K562 (cell line): ENCODE data around the gene TEX38. TPM values are rescaled to one million over a fixed set of nuclear protein-coding genes. Genes with fewer than 3 reads are reported as not detected.
A peak's percentile ranks its signal among the peaks of the same experiment; 100 is the strongest.

Experiments
- ATAC-seq: fragments of 200-7000 bp; cut with Tn5 transposase; 3 replicates; pipeline ENCODE4 v1.9.1; 2020; ENCODE audit warnings: moderate library complexity
- BruUV-seq: library from RNA; stranded (reverse); fragments of 400-500 nt; replicated peaks from 2 replicates; lab custom pipeline; 2021; lab: Mats Ljungman, UMichigan
- CTCF ChIA-PET: fragments of 300-600 bp; formaldehyde crosslinking; extraction: SDS; loops from one replicate; lab custom pipeline; 2021; ENCODE audit warnings: low intra/inter-chr PET ratio; lab: Yijun Ruan, JAX
- POLR2A ChIA-PET: fragments of 300-600, 350-650 bp; sonication (Branson Sonifier 250); formaldehyde crosslinking; extraction: SDS; loops from one replicate; lab custom pipeline; 2021; ENCODE audit warnings: antibody characterized with exemption, inconsistent platforms; lab: Yijun Ruan, JAX
- DNase-seq, 4 experiments: peaks; one replicate each; pipeline versions ENCODE4 v3.0.0 to v3.0.0-alpha.2; 2011 to 2018; ENCODE audit warnings: low spot score in 3 of 4, mixed read lengths in 3 of 4; ENCODE audit errors: extremely low read depth in 1 of 4
- FAIRE-seq: peaks from 2 replicates; lab custom pipeline; 2011; peaks lifted over from hg19 to GRCh38; lab: Jason Lieb, UNC
- H2AFZ ChIP-seq: 2 replicates; pipeline ENCODE4 v1.6.0; 2011; ENCODE audit warnings: low read depth, low read length, control low read depth, inconsistent platforms
- H3K27ac ChIP-seq: fragments of 200-600 bp; 3 replicates; pipeline ENCODE4 v1.8.0; 2011; ENCODE audit warnings: low read depth, mild to moderate bottlenecking, control low read depth, inconsistent platforms, low read length, moderate library complexity, mixed read lengths; ENCODE audit errors: extremely low read depth
- H3K27me3 ChIP-seq, 2 experiments: fragments of 300-600 bp in 1 of 2; 2 replicates in 1 of 2; 3 replicates in 1 of 2; pipeline versions ENCODE4 v1.6.0 to v1.8.0; 2011; ENCODE audit warnings: inconsistent platforms in 2 of 2, low read length in 2 of 2, mild to moderate bottlenecking in 1 of 2, mixed read lengths in 1 of 2, moderate library complexity in 1 of 2; ENCODE audit not compliant: control insufficient read depth in 2 of 2, insufficient read depth in 2 of 2
- H3K36me3 ChIP-seq: fragments of 300-600 bp; 3 replicates; pipeline ENCODE4 v1.8.0; 2011; ENCODE audit warnings: mild to moderate bottlenecking, low read length, inconsistent platforms; ENCODE audit not compliant: control insufficient read depth, insufficient read depth
- H3K4me1 ChIP-seq, 2 experiments: fragments of 200-600 bp in 1 of 2; replicated peaks in 1 of 2; 2 replicates in 1 of 2; 3 replicates in 1 of 2; pipeline versions ENCODE4 v1.5.1 to v1.8.0; 2011; ENCODE audit warnings: inconsistent platforms in 2 of 2, low read length in 2 of 2, mild to moderate bottlenecking in 1 of 2, mixed read lengths in 1 of 2, moderate library complexity in 1 of 2; ENCODE audit not compliant: control insufficient read depth in 2 of 2, insufficient read depth in 2 of 2
- H3K4me2 ChIP-seq: 2 replicates; pipeline ENCODE4 v1.6.1; 2011; ENCODE audit warnings: low read length, control low read depth, inconsistent platforms, mixed read lengths; ENCODE audit not compliant: insufficient read depth
- H3K4me3 ChIP-seq: fragments of 200-600 bp; sonication (generic), shearing (Covaris generic); 2 replicates; pipeline ENCODE4 v1.5.1; 2016; ENCODE audit warnings: control low read depth, inconsistent platforms
- H3K79me2 ChIP-seq: fragments of 200-600 bp; 3 replicates; pipeline ENCODE4 v1.8.0; 2011; ENCODE audit warnings: low read length, inconsistent platforms; ENCODE audit not compliant: control insufficient read depth, insufficient read depth
- H3K9ac ChIP-seq, 2 experiments: 2 replicates each; pipeline versions ENCODE4 v1.6.0 to v1.6.1; 2011; ENCODE audit warnings: low read depth in 2 of 2, low read length in 2 of 2, control low read depth in 1 of 2, inconsistent platforms in 1 of 2, mild to moderate bottlenecking in 1 of 2, mixed read lengths in 1 of 2; ENCODE audit not compliant: insufficient read depth in 1 of 2
- H3K9me1 ChIP-seq: one replicate; pipeline ENCODE4 v1.6.0; 2011; ENCODE audit warnings: inconsistent platforms, mild to moderate bottlenecking, low read length, moderate library complexity; ENCODE audit not compliant: control insufficient read depth, insufficient read depth
- H3K9me3 ChIP-seq: replicated peaks from 2 replicates; pipeline ENCODE4 v1.5.1; 2011; ENCODE audit warnings: low read depth, low read length, inconsistent platforms; ENCODE audit not compliant: control insufficient read depth, insufficient read depth
- H4K20me1 ChIP-seq: replicated peaks from 2 replicates; pipeline ENCODE4 v1.6.1; 2011; ENCODE audit warnings: low read length, inconsistent platforms, mixed read lengths; ENCODE audit not compliant: control insufficient read depth, insufficient read depth
- FOXM1 ChIP-seq, 2 experiments: fragments of 450-650 bp in 1 of 2; sonication (generic) in 1 of 2; formaldehyde crosslinking in 1 of 2; IDR thresholded peaks; 2 replicates each; pipeline versions ENCODE4 v1.6.1 to v1.9.0; 2017 to 2022; ENCODE audit warnings: low read depth in 2 of 2, mild to moderate bottlenecking in 2 of 2, missing genetic modification reagents in 1 of 2, moderate library complexity in 1 of 2
- GTF2E2 ChIP-seq: fragments of 200-800 bp; sonication (Bioruptor generic); IDR thresholded peaks from 2 replicates; pipeline ENCODE4 v1.6.1; 2016; ENCODE audit warnings: missing genetic modification characterization, missing compliant biosample characterization
- HNRNPK ChIP-seq: fragments of 200-400 bp; formaldehyde crosslinking; IDR thresholded peaks from one replicate; pipeline ENCODE4 v1.6.1; 2018; ENCODE audit warnings: mild to moderate bottlenecking, low read depth, low read length; ENCODE audit not compliant: poor library complexity, severe bottlenecking
- NFIX ChIP-seq: fragments of 250-450 bp; sonication (Bioruptor Pico); IDR thresholded peaks from 2 replicates; pipeline ENCODE4 v1.4.0; 2020; ENCODE audit warnings: low read depth, mild to moderate bottlenecking, moderate library complexity
- PHF21A ChIP-seq: fragments of 450-650 bp; IDR thresholded peaks from 2 replicates; pipeline ENCODE4 v1.6.1; 2017; ENCODE audit warnings: low read depth, borderline replicate concordance
- SFPQ ChIP-seq: fragments of 200-400 bp; formaldehyde crosslinking; IDR thresholded peaks from 2 replicates; pipeline ENCODE4 v1.6.1; 2017; ENCODE audit warnings: mild to moderate bottlenecking, low read depth, low read length, moderate library complexity
- SIN3A ChIP-seq, 2 experiments: fragments of 150-350 bp in 1 of 2; IDR thresholded peaks; 2 replicates each; pipeline ENCODE4 v1.6.1; 2011 to 2016; ENCODE audit warnings: borderline replicate concordance in 2 of 2, low read depth in 2 of 2, low read length in 2 of 2, mild to moderate bottlenecking in 2 of 2, moderate library complexity in 2 of 2; ENCODE audit not compliant: control insufficient read depth in 1 of 2
- SMC3 ChIP-seq: conservative IDR thresholded peaks from 2 replicates; pipeline ENCODE4 v1.6.1; 2011; ENCODE audit warnings: low read depth, low read length, improper control_type of control experiment; ENCODE audit not compliant: insufficient read depth
- SOX6 ChIP-seq: fragments of 450-650 bp; IDR thresholded peaks from 2 replicates; pipeline ENCODE4 v1.6.1; 2014; ENCODE audit warnings: mild to moderate bottlenecking
- ZNF639 ChIP-seq, 2 experiments: fragments of 200-800 bp in 1 of 2; sonication (Bioruptor generic) in 1 of 2; sonication (generic) in 1 of 2; formaldehyde crosslinking in 1 of 2; IDR thresholded peaks in 1 of 2; conservative IDR thresholded peaks in 1 of 2; 2 replicates each; pipeline versions ENCODE4 v1.5.0 to v1.6.1; 2016 to 2020; ENCODE audit warnings: missing compliant biosample characterization in 1 of 2, missing genetic modification characterization in 1 of 2, missing genetic modification reagents in 1 of 2
- in situ Hi-C: fragments of 300-500 bp; cut with MboI; formaldehyde crosslinking; loops from 4 replicates; pipeline ENCODE4 v1.15.0; 2018; ENCODE audit warnings: inconsistent platforms, mixed read lengths
- intact Hi-C: fragments of 100-400 bp; cut with micrococcal nuclease; formaldehyde crosslinking; loops from 2 replicates; pipeline ENCODE4 v1.14.2; 2022
- polyA plus RNA-seq, 8 experiments: library from polyadenylated mRNA; depleted of rRNA in 4 of 8; stranded (reverse) in 5 of 8; unstranded in 3 of 8; fragments of >200 nt; fragmentation: Nextera tagmentation in 2 of 8; fragmentation: Illumina TruSeq in 1 of 8; extraction: Ambion mirVana in 2 of 8; extraction: Trizol in 1 of 8; gene quantifications; 2 replicates each; pipeline versions ENCODE4 v1.2.1 to v1.2.3, GENCODE V29; 2011 to 2014; ENCODE audit warnings: inconsistent platforms in 1 of 8, missing spikeins in 1 of 8
- total RNA-seq, 7 experiments: library from RNA; depleted of rRNA in 6 of 7; stranded (reverse); fragments of >200 nt in 6 of 7; fragmentation: Illumina TruSeq in 2 of 7; extraction: Trizol in 2 of 7; gene quantifications; 2 replicates each; pipeline versions ENCODE4 v1.2.1 to v1.2.3, GENCODE V29; 2011 to 2021; ENCODE audit warnings: low replicate concordance in 1 of 7
- TF ChIP-seq, protein P1 (sequence below): fragments of 450-650 bp; formaldehyde crosslinking; IDR thresholded peaks from 2 replicates; pipeline ENCODE4 v1.4.0; 2022; ENCODE audit warnings: mild to moderate bottlenecking, moderate library complexity
- TF ChIP-seq, protein P2 (sequence below): fragments of 250-450 bp; sonication (Bioruptor Pico); IDR thresholded peaks from 2 replicates; pipeline ENCODE4 v1.8.0; 2022; ENCODE audit warnings: moderate library complexity, mild to moderate bottlenecking, inconsistent platforms
- TF ChIP-seq, protein P3 (sequence below): IDR thresholded peaks from 2 replicates; pipeline ENCODE4 v1.6.1; 2011; ENCODE audit warnings: borderline replicate concordance, low read depth, mild to moderate bottlenecking, moderate library complexity, low read length; ENCODE audit not compliant: insufficient read depth, poor library complexity, severe bottlenecking

The TEX38 gene
- total and polyA plus RNA-seq, 9 of the 15 experiments (the other 6 are each of a cell fraction or from before 2014, with no cell fraction given): not detected

GRCh38 chr1:46642115-46642680 lies 29.5 kb upstream of the TEX38 start:
- POLR2A ChIA-PET: interaction anchor here (0.7 to 1.5 kb wide), 5 partner anchors 10 to 205 kb away, joined by 3 to 4 read pairs (median 3); no protein-coding TSS in a partner anchor
- DNase-seq: no peak
- Histone ChIP-seq H2AFZ (no peak overlapping the region), H3K4me3 (no peak overlapping the region), H3K9ac (no peak overlapping the region), H3K79me2 (no peaks in the 10 kb centered on the region), H3K4me1 (peaks cover 0 to 10% of the 10 kb centered on the region in 2 experiments; a peak in 3 of 5 replicates), H3K27me3 (no peaks in the 10 kb centered on the region), H3K9me3 (no peaks in the 10 kb centered on the region), H3K27ac (no peak overlapping the region), H4K20me1 (no peaks in the 10 kb centered on the region), H3K4me2 (no peak overlapping the region), H3K36me3 (no peaks in the 10 kb centered on the region; the same call in 1 of the 3 replicates), H3K9me1 (no peaks in the 10 kb centered on the region)
- no peak for FAIRE-seq
- CTCF ChIA-PET: no interaction called here
- ATAC-seq: no peak
- intact Hi-C loops: no loop called here
- no TSS peak for BruUV-seq
- in situ Hi-C loops: no loop called here
- TF ChIP-seq HNRNPK (no peak), GTF2E2 (tag) (peak; percentile 55; the same call in 1 of the 2 replicates), SMC3 (no peak), FOXM1 (IDR thresholded peaks at IDR 0.05; ENCODE audit: low read depth) (no peak), FOXM1 (CRISPR knock-in tag; IDR thresholded peaks at IDR 0.05; ENCODE audit: low read depth) (no peak), NFIX (CRISPR knock-in tag) (no peak), PHF21A (no peak), SFPQ (no peak), SIN3A (IDR thresholded peaks at IDR 0.05; ENCODE audit: borderline replicate concordance in 2 of 2, control insufficient read depth in 1 of 2, low read depth in 2 of 2, low read length in 2 of 2) (no peak), ZNF639 (CRISPR knock-in tag; conservative IDR thresholded peaks at IDR 0.05 in 1 of 2, IDR thresholded peaks at IDR 0.05 in 1 of 2) (peak in 1 of 2 experiments; percentile 58; a peak in 1 of 4 replicates), SOX6 (no peak)
- TF ChIP-seq, protein P1, sequence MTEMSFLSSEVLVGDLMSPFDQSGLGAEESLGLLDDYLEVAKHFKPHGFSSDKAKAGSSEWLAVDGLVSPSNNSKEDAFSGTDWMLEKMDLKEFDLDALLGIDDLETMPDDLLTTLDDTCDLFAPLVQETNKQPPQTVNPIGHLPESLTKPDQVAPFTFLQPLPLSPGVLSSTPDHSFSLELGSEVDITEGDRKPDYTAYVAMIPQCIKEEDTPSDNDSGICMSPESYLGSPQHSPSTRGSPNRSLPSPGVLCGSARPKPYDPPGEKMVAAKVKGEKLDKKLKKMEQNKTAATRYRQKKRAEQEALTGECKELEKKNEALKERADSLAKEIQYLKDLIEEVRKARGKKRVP (CRISPR knock-in tag): no peak
- TF ChIP-seq, protein P2, sequence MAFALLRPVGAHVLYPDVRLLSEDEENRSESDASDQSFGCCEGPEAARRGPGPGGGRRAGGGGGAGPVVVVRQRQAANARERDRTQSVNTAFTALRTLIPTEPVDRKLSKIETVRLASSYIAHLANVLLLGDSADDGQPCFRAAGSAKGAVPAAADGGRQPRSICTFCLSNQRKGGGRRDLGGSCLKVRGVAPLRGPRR (CRISPR knock-in tag): no peak
- TF ChIP-seq, protein P3, sequence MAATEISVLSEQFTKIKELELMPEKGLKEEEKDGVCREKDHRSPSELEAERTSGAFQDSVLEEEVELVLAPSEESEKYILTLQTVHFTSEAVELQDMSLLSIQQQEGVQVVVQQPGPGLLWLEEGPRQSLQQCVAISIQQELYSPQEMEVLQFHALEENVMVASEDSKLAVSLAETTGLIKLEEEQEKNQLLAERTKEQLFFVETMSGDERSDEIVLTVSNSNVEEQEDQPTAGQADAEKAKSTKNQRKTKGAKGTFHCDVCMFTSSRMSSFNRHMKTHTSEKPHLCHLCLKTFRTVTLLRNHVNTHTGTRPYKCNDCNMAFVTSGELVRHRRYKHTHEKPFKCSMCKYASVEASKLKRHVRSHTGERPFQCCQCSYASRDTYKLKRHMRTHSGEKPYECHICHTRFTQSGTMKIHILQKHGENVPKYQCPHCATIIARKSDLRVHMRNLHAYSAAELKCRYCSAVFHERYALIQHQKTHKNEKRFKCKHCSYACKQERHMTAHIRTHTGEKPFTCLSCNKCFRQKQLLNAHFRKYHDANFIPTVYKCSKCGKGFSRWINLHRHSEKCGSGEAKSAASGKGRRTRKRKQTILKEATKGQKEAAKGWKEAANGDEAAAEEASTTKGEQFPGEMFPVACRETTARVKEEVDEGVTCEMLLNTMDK: no peak
